ENCODE results near the gene YTHDF1.
A peak's percentile ranks its signal among the peaks of the same experiment; 100 is the strongest.

Gene YTHDF1

GRCh38 chr20:63183422-63184146 lies 32.3 kb downstream of the YTHDF1 start:
- peak in 1 of 2 experiments; percentile 49 for DNase-seq

GRCh38 chr20:63182946-63183415 lies 33.0 kb downstream of the YTHDF1 start:
- DNase-seq: no peak

- peak in 1 of 2 experiments; percentile 56 for DNase-seq
These were observed 33.5 kb downstream of the YTHDF1 start for GRCh38 chr20:63182425-63182824.

- DNase-seq: no peak
These were observed 34.7 kb downstream of the YTHDF1 start for GRCh38 chr20:63181226-63181625.

GRCh38 chr20:63180569-63181185 lies 35.3 kb downstream of the YTHDF1 start:
- no peak for DNase-seq

GRCh38 chr20:63179687-63180568 lies 36.0 kb downstream of the YTHDF1 start:
- no peak for DNase-seq

GRCh38 chr20:63178889-63179686 lies 36.8 kb downstream of the YTHDF1 start:
- DNase-seq: peak; percentile 63 to 86

GRCh38 chr20:63178446-63178820 lies 37.5 kb downstream of the YTHDF1 start:
- peak in 1 of 2 experiments; percentile 42 for DNase-seq

- DNase-seq: peak in 1 of 2 experiments; percentile 42
These were observed 38.0 kb downstream of the YTHDF1 start for GRCh38 chr20:63177785-63178445.

GRCh38 chr20:63177134-63177784 lies 38.7 kb downstream of the YTHDF1 start:
- peak in 1 of 2 experiments; percentile 51 for DNase-seq

GRCh38 chr20:63176427-63177133 lies 39.4 kb downstream of the YTHDF1 start:
- DNase-seq: peak in 1 of 2 experiments; percentile 40

- DNase-seq: no peak
These were observed 39.9 kb downstream of the YTHDF1 start for GRCh38 chr20:63176034-63176426.

GRCh38 chr20:63175038-63175895 lies 40.7 kb downstream of the YTHDF1 start:
- DNase-seq: no peak

GRCh38 chr20:63174309-63175037 lies 41.5 kb downstream of the YTHDF1 start:
- no peak for DNase-seq

GRCh38 chr20:63173552-63174191 lies 42.3 kb downstream of the YTHDF1 start:
- DNase-seq: no peak

GRCh38 chr20:63172726-63173125 lies 43.2 kb downstream of the YTHDF1 start:
- DNase-seq: peak; percentile 29 to 63

GRCh38 chr20:63171991-63172390 lies 43.9 kb downstream of the YTHDF1 start:
- DNase-seq: no peak

GRCh38 chr20:63169681-63170080 lies 46.2 kb downstream of the YTHDF1 start:
- no peak for DNase-seq
